Prostate gland (tissue), 2 donors: ENCODE measurements around the gene ADAMTS12. TPM values are rescaled to one million over a fixed set of nuclear protein-coding genes. Genes with fewer than 3 reads are reported as not detected.

Source experiments
- DNase-seq: peaks from one replicate; pipeline ENCODE4 v3.0.0-alpha.2; 2019; ENCODE audit warnings: low spot score
- H3K27ac ChIP-seq, 2 donors: fragments of 200-600 bp; sonication (generic); 2 replicates each; pipeline ENCODE4 v1.5.1; 2017 to 2019
- H3K27me3 ChIP-seq: fragments of 200-600 bp; sonication (generic); replicated peaks from 2 replicates; pipeline ENCODE4 v1.5.1; 2019; ENCODE audit not compliant: insufficient read depth
- H3K36me3 ChIP-seq, 2 donors: fragments of 200-600 bp; sonication (generic); 1 replicate in 1 of 2; 2 replicates in 1 of 2; pipeline versions ENCODE4 v1.5.1 to v1.8.1; 2017 to 2019
- H3K4me1 ChIP-seq: fragments of 200-600 bp; sonication (generic); replicated peaks from 2 replicates; pipeline ENCODE4 v1.5.1; 2019
- H3K4me3 ChIP-seq, 2 donors: fragments of 200-600 bp; sonication (generic); 2 replicates each; pipeline ENCODE4 v1.5.1; 2017 to 2019
- H3K9me3 ChIP-seq: fragments of 200-600 bp; sonication (generic); 2 replicates; pipeline ENCODE4 v1.5.1; 2017
- CTCF ChIP-seq, 4 experiments: fragments of 200-600 bp in 2 of 4; fragments of 450-650 bp in 2 of 4; sonication (generic) in 2 of 4; IDR thresholded peaks; 1 replicate in 3 of 4; 2 replicates in 1 of 4; pipeline ENCODE4 v1.5.1; 2016 to 2019; ENCODE audit warnings: antibody characterized with exemption in 4 of 4, mild to moderate bottlenecking in 2 of 4, moderate library complexity in 2 of 4
- POLR2A ChIP-seq: fragments of 450-650 bp; IDR thresholded peaks from one replicate; pipeline ENCODE4 v1.6.1; 2016; ENCODE audit warnings: antibody characterized with exemption, mild to moderate bottlenecking
- POLR2AphosphoS5 ChIP-seq: sonication (generic); formaldehyde crosslinking; IDR thresholded peaks from one replicate; pipeline ENCODE4 v1.6.1; 2017; ENCODE audit warnings: antibody characterized with exemption
- whole genome bisulfite sequencing: methylation state at CpG from one replicate; pipeline ENCODE4 v1.1.5; 2018; 5-methylcytosine and 5-hydroxymethylcytosine counted together
- intact Hi-C: fragments of 100-400 bp; cut with DNase I; formaldehyde crosslinking; loops from one replicate; pipeline ENCODE4 v1.14.2; 2022
- total RNA-seq, 2 donors: library from RNA; depleted of rRNA; stranded (reverse); fragments of >200 nt; gene quantifications; one replicate each; pipeline ENCODE4 v1.1.0, GENCODE V29; 2016

The ADAMTS12 gene
- total RNA-seq, 2 donors from 2014 or later = 0.09 to 3.7 TPM

- Histone ChIP-seq H3K4me1 (no peaks in the 10 kb centered on the region), H3K4me3 (no peak overlapping the region), H3K27me3 (no peaks in the 10 kb centered on the region), H3K36me3 (no peaks in the 10 kb centered on the region), H3K9me3 (no peaks in the 10 kb centered on the region), H3K27ac (no peak overlapping the region)
- no peak for DNase-seq
- TF ChIP-seq CTCF (IDR thresholded peaks at IDR 0.05) = no peak
- no peak for TF ChIP-seq POLR2A
- no peak for TF ChIP-seq POLR2AphosphoS5
- intact Hi-C loops = no loop called here
- 61% methylated on average over 3 of the region's 3 CpGs for WGBS
Observed at GRCh38 chr5:33852837-33853236, 39.0 kb downstream of the ADAMTS12 start.

DNA sequence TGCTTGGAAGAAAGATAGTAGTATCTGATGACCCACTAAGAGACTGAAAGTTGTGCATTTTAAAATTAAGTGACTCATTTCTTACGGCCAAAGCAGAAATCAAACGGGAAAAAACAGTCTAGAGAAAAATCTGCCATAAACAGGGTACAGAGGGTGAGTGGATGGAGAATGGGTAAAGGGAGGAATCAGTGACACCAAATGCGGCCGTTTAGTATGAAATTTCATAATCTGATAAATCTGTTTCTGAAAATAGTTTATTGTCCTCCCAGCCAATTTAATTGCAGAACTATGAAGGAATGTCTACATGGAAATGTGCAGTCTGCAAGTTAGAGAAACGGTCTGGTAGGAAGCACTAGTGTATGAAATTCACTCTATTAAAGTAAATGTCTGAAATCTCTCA lies 39.5 kb downstream of the ADAMTS12 start:
- H3K27me3 ChIP-seq = no peaks in the 10 kb centered on the region
- no peaks in the 10 kb centered on the region for H3K36me3 ChIP-seq
- no peak for DNase-seq
- no peak overlapping the region for H3K27ac ChIP-seq
- H3K9me3 ChIP-seq = no peaks in the 10 kb centered on the region
- WGBS = 36% methylated on average over 5 of the region's 5 CpGs
- no peaks in the 10 kb centered on the region for H3K4me1 ChIP-seq
- H3K4me3 ChIP-seq = no peak overlapping the region
- intact Hi-C loops = no loop called here
- TF ChIP-seq POLR2AphosphoS5 (no peak), POLR2A (no peak), CTCF (IDR thresholded peaks at IDR 0.05) (no peak)

DNA sequence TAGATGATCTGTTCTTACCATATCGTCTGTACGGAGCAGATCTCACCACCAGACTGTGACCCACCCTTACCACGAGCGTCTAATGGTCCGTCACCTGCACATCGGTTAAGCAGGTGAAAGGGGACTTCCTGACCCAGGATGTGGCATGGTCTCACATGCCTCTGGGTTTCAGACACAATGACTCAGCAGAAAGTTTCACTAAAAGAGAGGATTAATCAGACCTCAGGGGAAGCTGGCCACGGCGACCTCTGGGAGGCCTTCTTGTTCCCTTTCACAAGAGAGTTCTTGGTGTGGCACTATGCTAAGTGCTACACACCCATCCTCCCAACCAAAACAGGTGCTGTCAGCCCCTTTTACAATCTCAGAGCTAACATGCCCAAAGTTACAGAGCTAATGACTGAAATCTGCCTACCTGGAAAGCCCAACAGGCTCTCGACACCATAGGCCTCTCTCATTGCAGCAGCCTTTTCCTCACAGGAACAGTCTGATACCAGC lies 41.6 kb downstream of the ADAMTS12 start:
- WGBS = 82% methylated on average over 9 of the region's 9 CpGs
- no peak for DNase-seq

DNA sequence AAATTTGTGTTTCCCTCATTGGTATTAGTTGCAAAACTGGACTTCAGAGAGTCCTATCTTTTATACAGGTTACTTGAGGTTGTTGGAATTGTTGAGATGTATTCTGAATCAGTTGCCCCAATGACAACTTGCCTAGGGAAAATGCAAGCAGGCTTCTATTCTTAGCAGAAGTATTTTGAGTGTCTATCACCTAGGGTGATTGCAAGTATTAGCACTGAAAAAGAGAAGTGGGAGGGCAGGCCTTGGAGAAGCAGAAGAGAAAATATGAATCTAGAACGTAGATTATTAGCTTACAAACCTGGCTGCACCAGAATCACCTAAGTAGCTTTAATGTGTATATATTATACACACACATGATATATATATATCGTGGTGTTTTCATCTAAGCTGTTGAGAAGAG lies 43.2 kb downstream of the ADAMTS12 start:
- H3K4me3 ChIP-seq = no peak overlapping the region
- H3K27me3 ChIP-seq = no peaks in the 10 kb centered on the region
- H3K36me3 ChIP-seq = no peaks in the 10 kb centered on the region
- no peak overlapping the region for H3K27ac ChIP-seq
- H3K4me1 ChIP-seq = no peaks in the 10 kb centered on the region
- H3K9me3 ChIP-seq = no peaks in the 10 kb centered on the region
- intact Hi-C loops = no loop called here
- WGBS = 97% methylated on average over 2 of the region's 2 CpGs
- TF ChIP-seq POLR2AphosphoS5 (no peak), POLR2A (no peak)
- no peak for DNase-seq

More for the DNA sequence above, 41.6 kb downstream of the ADAMTS12 start:
- Histone ChIP-seq H3K27ac (no peak overlapping the region), H3K9me3 (no peaks in the 10 kb centered on the region), H3K27me3 (no peaks in the 10 kb centered on the region), H3K4me1 (no peaks in the 10 kb centered on the region), H3K36me3 (no peaks in the 10 kb centered on the region), H3K4me3 (no peak overlapping the region)
- intact Hi-C loops = no loop called here
- no peak for TF ChIP-seq POLR2AphosphoS5
- TF ChIP-seq POLR2A = no peak
- no peak for TF ChIP-seq CTCF (IDR thresholded peaks at IDR 0.05)

GRCh38 chr5:33846851-33847250 lies 44.9 kb downstream of the ADAMTS12 start:
- Histone ChIP-seq H3K27me3 (no peaks in the 10 kb centered on the region), H3K4me3 (no peak overlapping the region), H3K36me3 (no peaks in the 10 kb centered on the region), H3K4me1 (no peaks in the 10 kb centered on the region), H3K27ac (no peak overlapping the region), H3K9me3 (no peaks in the 10 kb centered on the region)
- 83% methylated on average over 2 of the region's 2 CpGs for WGBS
- no peak for DNase-seq
- intact Hi-C loops = no loop called here
- TF ChIP-seq POLR2A (no peak), POLR2AphosphoS5 (no peak), CTCF (IDR thresholded peaks at IDR 0.05) (no peak)
